BJ (cell line): ENCODE data around the gene SH3BGRL2. TPM values are rescaled to one million over a fixed set of nuclear protein-coding genes. Genes with fewer than 3 reads are reported as not detected.
"Not testable (repeated sequence)": the region's sequence is repeated elsewhere in the genome, so short reads cannot be mapped to it uniquely, and the experiment has no call there.

Experiments used
- CTCF ChIA-PET: fragments of 350-600 bp; formaldehyde crosslinking; extraction: SDS; loops from one replicate; lab custom pipeline; 2021; ENCODE audit warnings: antibody characterized with exemption, inconsistent platforms; lab: Yijun Ruan, JAX
- POLR2A ChIA-PET: fragments of 300-600 bp; sonication (Branson Sonifier 250); formaldehyde crosslinking; extraction: SDS; loops from one replicate; lab custom pipeline; 2021; ENCODE audit warnings: antibody characterized with exemption; lab: Charles Lee
- DNase-seq: peaks from one replicate; pipeline ENCODE4 v3.0.0-alpha.2; 2011; ENCODE audit warnings: low read depth
- H3K27me3 ChIP-seq: 2 replicates; pipeline ENCODE4 v1.6.0; 2011; ENCODE audit warnings: low read length; ENCODE audit not compliant: control insufficient read depth, insufficient read depth
- H3K36me3 ChIP-seq: 2 replicates; pipeline ENCODE4 v1.5.1; 2011; ENCODE audit warnings: low read length; ENCODE audit not compliant: control insufficient read depth, insufficient read depth
- H3K4me3 ChIP-seq: 2 replicates; pipeline ENCODE4 v1.5.1; 2011; ENCODE audit warnings: low read depth, mild to moderate bottlenecking, control low read depth, low read length
- CTCF ChIP-seq: IDR thresholded peaks from 2 replicates; pipeline ENCODE4 v1.5.1; 2011; ENCODE audit warnings: low read depth, mild to moderate bottlenecking, control low read depth, inconsistent platforms, low read length, moderate library complexity; ENCODE audit not compliant: insufficient read depth
- polyA plus RNA-seq: library from polyadenylated mRNA; depleted of rRNA; stranded (reverse); fragments of >200 nt; gene quantifications from 2 replicates; pipeline ENCODE4 v1.2.3, GENCODE V29; 2011

SH3BGRL2 gene
- polyA plus RNA-seq, 1 experiment: 0.37 TPM

GRCh38 chr6:79657238-79657637, 26.1 kb downstream of the SH3BGRL2 start:
- Histone ChIP-seq H3K27me3 (no peaks in the 10 kb centered on the region), H3K4me3 (no peak overlapping the region), H3K36me3 (no peaks in the 10 kb centered on the region)
- no peak for DNase-seq
- CTCF ChIA-PET: no interaction called here
- no peak for TF ChIP-seq CTCF
- POLR2A ChIA-PET: no interaction called here

DNA sequence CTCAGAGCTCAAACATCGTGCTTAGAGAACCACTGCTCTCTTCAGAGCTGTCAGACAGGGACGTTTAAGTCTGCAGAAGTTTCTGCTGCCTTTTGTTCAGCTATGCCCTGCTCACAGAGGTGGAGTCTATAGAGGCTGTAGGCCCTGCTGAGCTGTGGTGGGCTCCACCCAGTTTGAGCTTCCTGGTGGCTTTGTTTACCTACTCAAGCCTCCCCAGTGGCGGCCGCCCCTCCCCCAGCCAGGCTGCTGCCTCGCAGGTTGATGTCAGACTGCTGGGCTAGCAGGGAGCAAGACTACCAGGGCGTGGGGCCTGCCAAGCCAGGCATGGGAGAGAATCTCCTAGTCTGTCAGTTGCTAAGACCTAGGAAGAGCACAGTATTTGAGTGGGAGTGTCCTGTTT, 32.5 kb downstream of the SH3BGRL2 start:
- POLR2A ChIA-PET, H3K27me3 ChIP-seq, DNase-seq, H3K4me3 ChIP-seq, H3K36me3 ChIP-seq: not testable (repeated sequence)
- CTCF ChIA-PET: interaction anchor here (0.7 to 1.4 kb wide), 3 partner anchors 11 to 15 kb away, joined by 3 to 5 read pairs (median 4); no protein-coding TSS in a partner anchor

DNA sequence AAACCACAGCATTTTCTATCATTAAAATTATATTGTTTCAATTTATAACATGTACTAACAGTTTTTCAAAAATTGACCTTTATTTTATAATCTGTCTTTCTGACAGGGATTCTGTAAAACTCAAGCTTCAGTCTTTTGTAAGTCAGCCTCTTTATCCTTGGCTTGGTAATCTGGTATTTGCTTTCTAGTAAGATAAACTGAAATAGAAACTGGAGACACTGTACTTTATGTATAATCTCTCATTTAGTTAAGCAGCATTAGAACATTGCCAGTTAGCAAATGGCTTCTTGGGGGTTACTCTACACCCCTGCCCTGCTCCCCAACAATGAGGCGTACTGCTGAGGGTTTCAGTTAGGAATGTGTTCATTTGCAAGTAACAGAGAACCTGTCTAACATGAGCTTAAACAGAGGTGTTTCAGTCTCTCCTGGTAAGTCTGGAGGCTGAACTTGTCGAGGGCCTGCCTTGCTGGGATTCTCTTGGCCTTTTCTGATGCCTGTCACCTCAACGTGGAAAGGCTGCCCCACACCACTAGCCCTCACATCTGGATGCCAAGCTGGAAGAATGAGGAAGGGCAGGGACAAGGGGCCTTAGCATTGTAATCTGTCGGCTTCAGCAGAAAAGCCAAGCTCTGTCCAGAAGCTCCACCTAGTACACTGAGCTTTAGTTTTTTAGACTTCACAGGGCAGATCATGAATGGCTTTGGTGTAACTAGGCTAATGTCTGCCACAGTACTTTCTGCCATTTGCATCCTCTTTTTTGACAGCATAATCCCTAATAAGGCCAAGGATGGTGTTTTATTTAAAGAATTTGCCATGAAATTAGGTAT, 34.8 kb downstream of the SH3BGRL2 start:
- H3K27me3 ChIP-seq: no peaks in the 10 kb centered on the region
- H3K36me3 ChIP-seq: no peaks in the 10 kb centered on the region
- ChIA-PET CTCF (no interaction called here), POLR2A (no interaction called here)
- H3K4me3 ChIP-seq: no peak overlapping the region
- DNase-seq: no peak
- no peak for TF ChIP-seq CTCF

DNA sequence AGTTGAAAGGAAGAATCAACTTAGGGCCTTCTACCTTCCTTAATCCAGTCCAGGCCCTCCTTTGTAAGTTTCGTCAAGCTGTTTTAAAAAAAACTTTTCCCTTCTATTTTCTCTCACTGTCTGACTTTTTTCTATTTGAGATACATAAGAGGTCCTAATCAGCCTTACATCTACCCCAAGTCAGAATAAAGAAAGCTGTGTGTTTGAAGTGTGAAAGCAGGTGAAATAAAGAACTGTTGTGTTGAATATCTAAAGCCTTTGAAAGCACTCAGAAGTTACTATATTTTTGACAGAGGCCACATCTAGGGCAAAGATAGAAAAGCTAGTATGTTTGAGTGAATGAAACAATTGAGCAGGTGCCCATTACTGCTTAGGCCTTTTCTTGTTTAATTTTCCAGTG, 35.5 kb downstream of the SH3BGRL2 start:
- DNase-seq: no peak
- POLR2A ChIA-PET: no interaction called here

DNA sequence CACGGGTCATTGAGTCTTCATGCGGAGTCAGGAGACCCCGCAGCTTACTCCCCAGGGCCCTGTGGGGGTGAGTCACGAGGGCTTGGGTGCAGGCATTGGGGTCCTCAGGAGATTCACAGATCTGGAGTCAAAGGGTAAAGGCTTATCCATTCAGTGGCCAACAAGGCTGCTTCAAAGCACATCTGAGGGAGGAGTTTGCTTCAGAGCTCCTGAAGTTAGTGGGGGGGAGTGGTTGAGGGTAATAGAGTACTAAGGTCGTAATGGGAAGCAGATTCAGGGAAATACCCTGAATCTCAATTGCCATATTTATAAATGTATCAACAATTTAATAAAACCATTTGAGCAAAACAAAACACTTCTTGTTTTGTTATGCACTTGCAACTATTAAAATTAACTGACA, 37.3 kb downstream of the SH3BGRL2 start:
- ChIA-PET POLR2A (no interaction called here), CTCF (interaction anchor here (0.7 to 1.2 kb wide), 2 partner anchors 10 to 97 kb away, joined by 3 read pairs; no protein-coding TSS in a partner anchor)
- no peak for DNase-seq
- Histone ChIP-seq H3K36me3 (no peaks in the 10 kb centered on the region), H3K27me3 (no peaks in the 10 kb centered on the region), H3K4me3 (no peak overlapping the region)
- no peak for TF ChIP-seq CTCF

More for the DNA sequence above, 35.5 kb downstream of the SH3BGRL2 start:
- no peak overlapping the region for H3K4me3 ChIP-seq
- no peaks in the 10 kb centered on the region for H3K27me3 ChIP-seq
- H3K36me3 ChIP-seq: no peaks in the 10 kb centered on the region
- CTCF ChIA-PET: no interaction called here
- TF ChIP-seq CTCF: no peak
